DMS53 treated with DMSO at 0.1 percent for 48 hours (cell line): Measurements from ENCODE around the gene RHD.
A peak's percentile ranks its signal among the peaks of the same experiment; 100 is the strongest.
"Not testable (repeated sequence)": the region's sequence is repeated elsewhere in the genome, so short reads cannot be mapped to it uniquely, and the experiment has no call there.

Experiments used
- DNase-seq: peaks from one replicate; lab custom pipeline; 2025; ENCODE audit not compliant: unreplicated experiment; lab: John Stamatoyannopoulos, UW

Gene RHD

GRCh38 chr1:25302330-25302729 lies 30.0 kb downstream of the RHD start:
- not testable (repeated sequence) for DNase-seq

GRCh38 chr1:25304936-25305335 lies 32.6 kb downstream of the RHD start:
- not testable (repeated sequence) for DNase-seq

- DNase-seq: not testable (repeated sequence)
These were observed 35.9 kb downstream of the RHD start for GRCh38 chr1:25308168-25308567.

- DNase-seq: not testable (repeated sequence)
These were observed 36.8 kb downstream of the RHD start for GRCh38 chr1:25309085-25309484.

GRCh38 chr1:25309486-25309885 lies 37.2 kb downstream of the RHD start:
- DNase-seq: not testable (repeated sequence)

GRCh38 chr1:25312806-25313470 lies 40.6 kb downstream of the RHD start:
- DNase-seq: not testable (repeated sequence)

GRCh38 chr1:25320314-25320938 lies 48.1 kb downstream of the RHD start:
- not testable (repeated sequence) for DNase-seq

GRCh38 chr1:25322127-25322526 lies 49.8 kb downstream of the RHD start:
- DNase-seq: not testable (repeated sequence)

- DNase-seq: not testable (repeated sequence)
These were observed 52.1 kb downstream of the RHD start for GRCh38 chr1:25324407-25324806.

GRCh38 chr1:25327864-25328790 lies 55.8 kb downstream of the RHD start:
- not testable (repeated sequence) for DNase-seq

- not testable (repeated sequence) for DNase-seq
These were observed 56.5 kb downstream of the RHD start for GRCh38 chr1:25328791-25329185.

- not testable (repeated sequence) for DNase-seq
These were observed 57.0 kb downstream of the RHD start for GRCh38 chr1:25329336-25329735.

GRCh38 chr1:25329950-25330349 lies 57.6 kb downstream of the RHD start:
- DNase-seq: not testable (repeated sequence)

- DNase-seq: not testable (repeated sequence)
These were observed 64.6 kb downstream of the RHD start for GRCh38 chr1:25336922-25337354.

GRCh38 chr1:25337483-25338187 lies 65.3 kb downstream of the RHD start:
- not testable (repeated sequence) for DNase-seq

GRCh38 chr1:25338188-25338981 lies 66.1 kb downstream of the RHD start, which contains the start of gene TMEM50A:
TSS of gene TMEM50A (plus strand) at chr1:25338334. CDS start at chr1:25340487, 2,153 bp downstream.
- peak; percentile 49 for DNase-seq

GRCh38 chr1:25338986-25339385 lies 66.7 kb downstream of the RHD start:
- DNase-seq: no peak

GRCh38 chr1:25341746-25342145 lies 69.4 kb downstream of the RHD start:
- no peak for DNase-seq

GRCh38 chr1:25342846-25343245 lies 70.5 kb downstream of the RHD start:
- DNase-seq: no peak

- DNase-seq: no peak
These were observed 71.6 kb downstream of the RHD start for GRCh38 chr1:25343872-25344271.
